Spleen (tissue), 11 donors: ENCODE results near the gene CX3CL1. TPM values are rescaled to one million over a fixed set of nuclear protein-coding genes. Genes with fewer than 3 reads are reported as not detected.
"Not testable (repeated sequence)": the region's sequence is repeated elsewhere in the genome, so short reads cannot be mapped to it uniquely, and the experiment has no call there.

Source experiments
- DNase-seq: peaks from one replicate; pipeline ENCODE4 v3.0.0-alpha.2; 2020
- H3K27ac ChIP-seq, 8 donors: fragments of 200-600 bp; sonication (generic) in 7 of 8; 1 replicate in 4 of 8; 2 replicates in 4 of 8; pipeline versions ENCODE4 v1.5.0 to v1.8.0; 2016 to 2021; ENCODE audit warnings: inconsistent platforms in 4 of 8, mild to moderate bottlenecking in 4 of 8, moderate library complexity in 1 of 8
- H3K27me3 ChIP-seq, 7 donors: fragments of 200-600 bp; sonication (generic) in 6 of 7; replicated peaks in 1 of 7; 1 replicate in 4 of 7; 2 replicates in 3 of 7; pipeline versions ENCODE4 v1.5.0 to v1.8.0; 2016 to 2021; ENCODE audit warnings: inconsistent platforms in 3 of 7, mild to moderate bottlenecking in 1 of 7
- H3K36me3 ChIP-seq, 6 donors: fragments of 200-600 bp; sonication (generic) in 5 of 6; 1 replicate in 4 of 6; 2 replicates in 2 of 6; pipeline versions ENCODE4 v1.5.0 to v1.8.0; 2016 to 2021; ENCODE audit warnings: inconsistent platforms in 2 of 6
- H3K4me1 ChIP-seq, 6 donors: fragments of 200-600 bp; sonication (generic) in 5 of 6; 1 replicate in 3 of 6; 2 replicates in 3 of 6; pipeline versions ENCODE4 v1.5.0 to v1.8.0; 2016 to 2021; ENCODE audit warnings: inconsistent platforms in 3 of 6
- H3K4me3 ChIP-seq, 8 donors: fragments of 200-600 bp; sonication (generic) in 7 of 8; 1 replicate in 4 of 8; 2 replicates in 4 of 8; pipeline versions ENCODE4 v1.5.0 to v1.8.0; 2016 to 2021; ENCODE audit warnings: inconsistent platforms in 4 of 8, mild to moderate bottlenecking in 4 of 8, moderate library complexity in 2 of 8
- H3K9me3 ChIP-seq, 8 donors: fragments of 200-600 bp; sonication (generic) in 7 of 8; 1 replicate in 4 of 8; 2 replicates in 4 of 8; pipeline versions ENCODE4 v1.5.0 to v1.8.0; 2016 to 2021; ENCODE audit warnings: inconsistent platforms in 4 of 8
- POLR2A ChIP-seq, 3 donors: fragments of 450-650 bp; IDR thresholded peaks; one replicate each; pipeline ENCODE4 v1.5.1; 2017; ENCODE audit warnings: antibody characterized with exemption in 3 of 3, mild to moderate bottlenecking in 1 of 3
- POLR2AphosphoS5 ChIP-seq, 3 donors: sonication (generic); formaldehyde crosslinking; IDR thresholded peaks; one replicate each; pipeline ENCODE4 v1.5.1; 2017; ENCODE audit warnings: antibody characterized with exemption in 3 of 3
- WGBS, 5 donors: extraction: QIAGEN DNeasy Blood & Tissue Kit in 3 of 5; methylation state at CpG; one replicate each; pipeline versions ENCODE4 v1.1.5 to v1.1.7; 2013 to 2018; 5-methylcytosine and 5-hydroxymethylcytosine counted together
- intact Hi-C: fragments of 100-400 bp; cut with DNase I; formaldehyde crosslinking; loops from one replicate; pipeline ENCODE4 v1.15.0; 2023; ENCODE audit warnings: low total_unique reads
- polyA plus RNA-seq, 3 donors: library from polyadenylated mRNA; stranded (reverse); fragments of 200-250 nt; gene quantifications; one replicate each; pipeline ENCODE4 v1.2.1, GENCODE V29; 2013
- total RNA-seq, 7 donors: library from RNA; depleted of rRNA in 3 of 7; stranded (reverse); fragments of >200 nt in 3 of 7; fragmentation: NEBNext Ultra II Directional in 4 of 7; extraction: Animal tissue kit (Norgen Biotek cat#: 25700) in 4 of 7; gene quantifications; one replicate each; pipeline versions ENCODE4 v1.1.0 to v1.2.1, GENCODE V29; 2016 to 2021
- TF ChIP-seq, protein P1 (sequence below), 11 experiments: fragments of 200-600 bp in 7 of 11; fragments of 450-650 bp in 4 of 11; sonication (generic) in 4 of 11; IDR thresholded peaks in 8 of 11; conservative IDR thresholded peaks in 3 of 11; 1 replicate in 7 of 11; 2 replicates in 4 of 11; pipeline versions ENCODE4 v1.4.0 to v1.8.0; 2016 to 2021; ENCODE audit warnings: antibody characterized with exemption in 11 of 11, inconsistent platforms in 4 of 11, mild to moderate bottlenecking in 1 of 11
- donor health status: healthy with polysubstance abuse.
- donor health status: DM: no; HTN: no; CAD: no; lungs with moderate emphysema.
- donor health status: DM: no; HTN: no; CAD: no.
- donor health status: Bipolar disorder and iron deficiency.
- donor health status: healthy.
- donor health status: DM: no; HTN: no; CAD: no.
- donor health status: DM: yes; HTN: yes; CAD: no.

The CX3CL1 gene
- total and polyA plus RNA-seq, 10 donors, result 0.39 to 7.3 (median 1.6) TPM

DNA sequence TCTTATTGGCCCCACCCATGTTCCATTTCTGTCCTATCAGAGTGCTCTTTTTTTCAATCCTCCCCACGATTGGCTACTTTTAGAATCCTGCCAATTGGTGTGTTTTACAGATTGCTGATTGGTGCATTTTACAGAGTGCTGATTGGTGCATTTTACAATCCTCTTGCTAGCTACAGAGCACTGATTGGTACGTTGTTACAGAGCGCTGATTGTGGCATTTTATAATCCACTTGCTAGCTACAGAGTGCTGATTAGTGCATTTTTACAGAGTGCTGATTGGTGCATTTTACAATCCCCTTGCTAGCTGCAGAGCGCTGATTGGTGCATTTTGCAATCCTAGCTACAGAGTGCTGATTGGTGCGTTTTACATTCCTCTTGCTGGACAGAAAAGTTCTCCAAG lies 22.7 kb downstream of the CX3CL1 start:
- TF ChIP-seq, protein P1, sequence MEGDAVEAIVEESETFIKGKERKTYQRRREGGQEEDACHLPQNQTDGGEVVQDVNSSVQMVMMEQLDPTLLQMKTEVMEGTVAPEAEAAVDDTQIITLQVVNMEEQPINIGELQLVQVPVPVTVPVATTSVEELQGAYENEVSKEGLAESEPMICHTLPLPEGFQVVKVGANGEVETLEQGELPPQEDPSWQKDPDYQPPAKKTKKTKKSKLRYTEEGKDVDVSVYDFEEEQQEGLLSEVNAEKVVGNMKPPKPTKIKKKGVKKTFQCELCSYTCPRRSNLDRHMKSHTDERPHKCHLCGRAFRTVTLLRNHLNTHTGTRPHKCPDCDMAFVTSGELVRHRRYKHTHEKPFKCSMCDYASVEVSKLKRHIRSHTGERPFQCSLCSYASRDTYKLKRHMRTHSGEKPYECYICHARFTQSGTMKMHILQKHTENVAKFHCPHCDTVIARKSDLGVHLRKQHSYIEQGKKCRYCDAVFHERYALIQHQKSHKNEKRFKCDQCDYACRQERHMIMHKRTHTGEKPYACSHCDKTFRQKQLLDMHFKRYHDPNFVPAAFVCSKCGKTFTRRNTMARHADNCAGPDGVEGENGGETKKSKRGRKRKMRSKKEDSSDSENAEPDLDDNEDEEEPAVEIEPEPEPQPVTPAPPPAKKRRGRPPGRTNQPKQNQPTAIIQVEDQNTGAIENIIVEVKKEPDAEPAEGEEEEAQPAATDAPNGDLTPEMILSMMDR (IDR thresholded peaks at IDR 0.05 in 8 of 11, conservative IDR thresholded peaks at IDR 0.05 in 3 of 11), result no peak
- no peak for TF ChIP-seq POLR2AphosphoS5 (IDR thresholded peaks at IDR 0.05)
- no peak for TF ChIP-seq POLR2A (IDR thresholded peaks at IDR 0.05)
- no peaks in the 10 kb centered on the region for H3K36me3 ChIP-seq
- no peak for DNase-seq
- intact Hi-C loops, result no loop called here
- H3K4me3 ChIP-seq, result no peak overlapping the region
- no peaks in the 10 kb centered on the region for H3K9me3 ChIP-seq
- 89 to 93% (median 91%) methylated on average over 5 of the region's 5 CpGs for WGBS, 5 donors
- no peak overlapping the region for H3K27ac ChIP-seq
- no peaks in the 10 kb centered on the region for H3K27me3 ChIP-seq
- no peaks in the 10 kb centered on the region for H3K4me1 ChIP-seq

DNA sequence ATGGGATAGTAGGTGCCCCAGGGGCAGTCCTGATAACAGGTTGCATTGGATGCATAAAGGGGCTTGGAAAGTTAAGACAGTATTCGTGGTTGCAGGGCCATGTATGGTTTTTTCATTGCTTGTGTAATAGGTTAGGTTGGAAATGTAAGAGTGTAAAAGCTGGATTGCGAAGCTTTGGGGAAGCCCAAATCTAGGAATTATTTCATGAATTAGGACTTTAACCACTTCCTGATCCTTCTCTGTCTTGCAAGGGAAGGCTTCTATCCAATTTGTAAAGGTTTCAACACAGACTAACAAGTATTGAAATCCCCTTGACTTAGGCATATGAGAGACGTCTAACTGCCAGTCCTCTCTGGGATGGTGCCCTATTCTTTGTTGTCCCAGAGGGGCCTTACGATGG lies 24.5 kb downstream of the CX3CL1 start:
- WGBS, 5 donors, result 69 to 89% (median 81%) methylated on average over 4 of the region's 4 CpGs

DNA sequence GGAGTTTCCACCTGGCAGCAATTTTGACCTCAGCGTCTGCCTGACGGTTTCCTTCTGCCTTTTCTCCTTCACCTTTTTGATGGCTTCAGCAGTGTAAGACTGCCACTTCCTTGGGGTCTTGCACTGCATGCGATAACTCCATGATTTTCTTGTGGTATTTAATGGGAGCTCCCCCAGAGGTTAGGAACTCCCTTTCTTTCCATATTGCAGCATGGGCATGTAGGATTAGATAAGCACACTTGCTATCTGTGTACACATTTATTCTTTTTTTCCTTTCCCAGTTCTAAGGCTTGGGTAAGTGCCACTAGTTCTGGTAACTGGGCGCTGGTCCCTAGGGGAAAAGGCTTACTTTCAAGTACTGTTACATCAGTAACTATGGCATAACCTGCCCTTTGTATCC lies 25.2 kb downstream of the CX3CL1 start:
- H3K27ac ChIP-seq, DNase-seq, H3K4me1 ChIP-seq, H3K9me3 ChIP-seq, H3K4me3 ChIP-seq, intact Hi-C loops, H3K36me3 ChIP-seq, H3K27me3 ChIP-seq: not testable (repeated sequence)
- 79 to 89% (median 81%) methylated on average over 4 of the region's 4 CpGs for WGBS, 5 donors

More for the DNA sequence above, 24.5 kb downstream of the CX3CL1 start:
- Histone ChIP-seq H3K9me3 (no peaks in the 10 kb centered on the region), H3K4me1 (no peaks in the 10 kb centered on the region), H3K27ac (no peak overlapping the region), H3K36me3 (no peaks in the 10 kb centered on the region), H3K27me3 (no peaks in the 10 kb centered on the region), H3K4me3 (no peak overlapping the region)
- TF ChIP-seq POLR2AphosphoS5 (IDR thresholded peaks at IDR 0.05) (no peak), POLR2A (IDR thresholded peaks at IDR 0.05) (no peak)
- TF ChIP-seq, protein P1 (IDR thresholded peaks at IDR 0.05 in 8 of 11, conservative IDR thresholded peaks at IDR 0.05 in 3 of 11), result no peak
- intact Hi-C loops, result no loop called here
- DNase-seq, result no peak

DNA sequence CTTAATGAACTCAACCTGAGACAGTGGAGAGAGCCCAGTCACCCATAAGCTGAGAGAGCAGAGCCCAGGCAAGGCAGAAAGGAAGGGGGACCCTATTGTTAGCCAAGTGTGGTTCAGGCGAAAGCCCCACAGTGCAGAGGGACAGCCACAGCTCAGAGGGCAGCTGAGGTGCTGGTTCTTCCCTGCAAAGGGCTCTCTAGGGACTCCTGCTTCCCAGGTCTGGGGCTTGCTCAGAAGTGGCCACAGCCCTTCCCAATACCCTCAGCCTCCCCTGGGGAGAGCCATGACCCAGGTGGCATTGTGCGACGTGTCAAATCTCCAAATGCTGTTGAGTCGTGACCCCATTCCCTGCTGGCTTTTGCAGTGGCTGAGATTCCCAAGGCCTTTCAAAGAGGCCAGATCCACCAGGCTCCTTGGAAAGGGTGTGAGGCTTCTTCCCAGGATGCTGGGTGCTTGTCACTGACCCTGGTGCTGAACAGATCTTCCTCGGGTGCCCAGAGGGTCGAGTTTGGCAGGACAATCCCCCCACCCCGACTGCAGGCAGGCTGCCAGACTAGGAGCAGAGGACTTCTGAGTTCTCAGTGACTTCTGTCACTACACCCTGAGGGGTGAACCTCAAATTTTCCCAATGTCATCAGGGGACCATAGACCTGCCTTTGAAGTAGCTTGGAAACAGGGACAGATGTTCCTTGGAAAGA lies 29.8 kb downstream of the CX3CL1 start:
- H3K36me3 ChIP-seq, result no peaks in the 10 kb centered on the region
- no peak overlapping the region for H3K27ac ChIP-seq
- H3K27me3 ChIP-seq, result no peaks in the 10 kb centered on the region
- WGBS, 5 donors, result 66 to 76% (median 71%) methylated on average over 4 to 7 of the region's 7 CpGs
- intact Hi-C loops, result no loop called here
- DNase-seq, result no peak
- H3K4me1 ChIP-seq, result peaks cover 0 to 7% (median 3%) of the 10 kb centered on the region in 6 donors
- TF ChIP-seq POLR2A (IDR thresholded peaks at IDR 0.05) (no peak), POLR2AphosphoS5 (IDR thresholded peaks at IDR 0.05) (no peak)
- TF ChIP-seq, protein P1 (IDR thresholded peaks at IDR 0.05 in 8 of 11, conservative IDR thresholded peaks at IDR 0.05 in 3 of 11), result no peak
- H3K4me3 ChIP-seq, result no peak overlapping the region
- H3K9me3 ChIP-seq, result no peaks in the 10 kb centered on the region
